BLaER1 treated with 17β-estradiol and CSF1 and Interleukin-3, amounts not matched to agents 10 nM and 100 nM (cell line): ENCODE results near the gene STX17.

Experiments
- H3K27ac ChIP-seq, 11 experiments: shearing (Covaris generic); formaldehyde crosslinking; 2 replicates each; pipeline ENCODE4 v1.8.1; 2022
- H3K27me3 ChIP-seq, 11 experiments: shearing (Covaris generic); formaldehyde crosslinking; 2 replicates each; pipeline ENCODE4 v1.8.1; 2022
- H3K36me3 ChIP-seq, 11 experiments: shearing (Covaris generic); formaldehyde crosslinking; 2 replicates each; pipeline ENCODE4 v1.8.1; 2022
- H3K4me1 ChIP-seq, 10 experiments: shearing (Covaris generic); formaldehyde crosslinking; 2 replicates each; pipeline ENCODE4 v1.8.1; 2022
- H3K4me2 ChIP-seq, 11 experiments: shearing (Covaris generic); formaldehyde crosslinking; 2 replicates each; pipeline ENCODE4 v1.8.1; 2022
- H3K4me3 ChIP-seq, 10 experiments: shearing (Covaris generic); formaldehyde crosslinking; 2 replicates each; pipeline ENCODE4 v1.8.1; 2022
- H3K9ac ChIP-seq, 11 experiments: shearing (Covaris generic); formaldehyde crosslinking; 2 replicates each; pipeline ENCODE4 v1.8.1; 2022
- H3K9me3 ChIP-seq, 11 experiments: shearing (Covaris generic); formaldehyde crosslinking; replicated peaks in 1 of 11; 2 replicates each; pipeline ENCODE4 v1.8.1; 2022
- H4K20me1 ChIP-seq, 11 experiments: shearing (Covaris generic); formaldehyde crosslinking; 2 replicates each; pipeline ENCODE4 v1.8.1; 2022
- Cebpa-rat ChIP-seq, 11 experiments: shearing (Covaris generic); IDR thresholded peaks; 2 replicates each; pipeline ENCODE4 v1.8.1; 2022

The STX17 gene

GRCh38 chr9:100011062-100011681 lies 104.7 kb downstream of the STX17 start:
- H3K9ac ChIP-seq: no peak overlapping the region
- no peaks in the 10 kb centered on the region for H3K4me1 ChIP-seq
- peaks cover 0 to 63% (median 0%) of the 10 kb centered on the region in 11 experiments; a peak in 5 of 22 replicates for H4K20me1 ChIP-seq
- TF ChIP-seq Cebpa-rat (IDR thresholded peaks at IDR 0.05): no peak
- H3K27ac ChIP-seq: no peak overlapping the region
- peaks cover 55 to 92% (median 69%) of the 10 kb centered on the region in 11 experiments for H3K36me3 ChIP-seq
- no peak overlapping the region for H3K4me3 ChIP-seq
- no peaks in the 10 kb centered on the region for H3K27me3 ChIP-seq
- H3K4me2 ChIP-seq: no peak overlapping the region
- peaks cover 0 to 8% (median 6%) of the 10 kb centered on the region in 11 experiments; a peak in 7 of 22 replicates for H3K9me3 ChIP-seq

DNA sequence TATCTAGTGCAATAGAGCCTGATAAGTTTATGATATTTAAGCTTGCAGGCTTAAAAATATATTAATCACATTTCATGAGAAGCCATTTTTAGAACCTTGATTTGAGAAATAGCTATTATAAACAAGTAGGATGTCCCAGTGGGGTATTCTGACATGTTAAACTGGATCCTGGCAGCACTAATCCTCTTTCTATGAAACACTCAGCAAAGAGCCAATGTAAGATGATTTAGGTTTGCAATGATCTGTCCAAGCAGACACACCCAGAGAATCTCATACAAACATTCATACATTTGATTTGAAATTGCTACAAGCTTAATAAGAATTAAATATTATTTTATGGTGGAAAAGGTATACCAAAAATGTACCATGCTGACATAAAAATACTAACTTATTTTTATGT lies 105.8 kb downstream of the STX17 start:
- H3K36me3 ChIP-seq: peaks cover 50 to 92% (median 68%) of the 10 kb centered on the region in 11 experiments
- no peak overlapping the region for H3K4me2 ChIP-seq
- no peak overlapping the region for H3K9ac ChIP-seq
- H3K4me3 ChIP-seq: no peak overlapping the region
- peaks cover 0 to 8% (median 6%) of the 10 kb centered on the region in 11 experiments; a peak in 7 of 22 replicates for H3K9me3 ChIP-seq
- no peak overlapping the region for H3K27ac ChIP-seq
- peaks cover 0 to 73% (median 0%) of the 10 kb centered on the region in 11 experiments; a peak in 6 of 22 replicates for H4K20me1 ChIP-seq
- no peaks in the 10 kb centered on the region for H3K4me1 ChIP-seq
- H3K27me3 ChIP-seq: no peaks in the 10 kb centered on the region
- TF ChIP-seq Cebpa-rat (IDR thresholded peaks at IDR 0.05): no peak

GRCh38 chr9:100013573-100013972 lies 107.1 kb downstream of the STX17 start:
- Histone ChIP-seq H4K20me1 (peaks cover 0 to 76% (median 0%) of the 10 kb centered on the region in 11 experiments; a peak in 6 of 22 replicates), H3K27ac (no peak overlapping the region; a peak in 1 of 22 replicates), H3K9ac (no peak overlapping the region), H3K9me3 (peaks cover 0 to 8% (median 6%) of the 10 kb centered on the region in 11 experiments; a peak in 7 of 22 replicates), H3K36me3 (peaks cover 57 to 95% (median 74%) of the 10 kb centered on the region in 11 experiments), H3K4me2 (no peak overlapping the region), H3K27me3 (no peaks in the 10 kb centered on the region), H3K4me1 (no peaks in the 10 kb centered on the region), H3K4me3 (no peak overlapping the region)
- TF ChIP-seq Cebpa-rat (IDR thresholded peaks at IDR 0.05): no peak

DNA sequence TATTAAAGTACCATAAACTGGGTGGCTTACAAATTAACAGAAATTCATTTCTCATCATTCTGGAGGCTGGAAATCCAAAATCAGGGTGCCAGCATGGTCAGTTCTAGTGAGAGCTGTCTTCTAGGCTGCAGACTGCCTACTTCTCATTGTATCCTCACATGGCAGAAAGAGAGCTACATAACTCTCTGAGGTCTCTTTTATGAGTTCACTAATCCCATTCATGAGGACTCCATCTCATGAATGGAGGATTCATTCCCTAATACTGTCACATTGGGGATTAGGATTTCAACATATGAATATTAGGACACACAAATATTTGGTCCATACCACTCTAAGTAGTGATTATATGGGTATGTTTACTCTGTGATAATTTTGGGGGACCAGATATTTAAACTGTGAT lies 108.4 kb downstream of the STX17 start:
- Histone ChIP-seq H3K4me2 (no peak overlapping the region), H3K27me3 (no peaks in the 10 kb centered on the region), H3K36me3 (peaks cover 60 to 95% (median 81%) of the 10 kb centered on the region in 11 experiments), H4K20me1 (peaks cover 0 to 75% (median 0%) of the 10 kb centered on the region in 11 experiments; a peak in 6 of 22 replicates), H3K9ac (no peak overlapping the region), H3K4me1 (no peaks in the 10 kb centered on the region), H3K9me3 (peaks cover 0 to 8% (median 6%) of the 10 kb centered on the region in 11 experiments; a peak in 7 of 22 replicates), H3K27ac (no peak overlapping the region), H3K4me3 (no peak overlapping the region)
- TF ChIP-seq Cebpa-rat (IDR thresholded peaks at IDR 0.05): no peak

DNA sequence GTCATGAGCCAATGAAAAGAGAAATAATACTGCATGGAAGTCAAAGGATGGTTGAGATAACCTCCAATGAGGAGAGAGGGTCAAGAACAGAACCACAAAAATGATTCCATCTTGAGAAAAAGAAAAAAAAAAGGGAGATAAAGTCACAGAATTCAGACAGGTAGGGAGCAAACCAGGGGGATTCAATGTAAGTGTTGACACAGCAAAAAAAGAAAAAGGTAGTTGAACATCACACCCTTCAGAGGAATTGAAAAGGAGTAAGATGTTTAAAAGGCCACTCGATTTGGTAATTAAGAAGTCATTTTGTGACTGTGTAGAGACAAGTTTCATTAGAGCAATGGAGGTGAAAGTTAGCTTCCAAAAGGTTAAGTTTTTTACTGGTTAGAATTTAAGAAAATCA lies 113.1 kb downstream of the STX17 start:
- Histone ChIP-seq H3K36me3 (peaks cover 67 to 99% (median 82%) of the 10 kb centered on the region in 11 experiments), H4K20me1 (peaks cover 0 to 80% (median under 1%) of the 10 kb centered on the region in 11 experiments; a peak in 8 of 22 replicates)

More for the DNA sequence above, 113.1 kb downstream of the STX17 start:
- H3K4me3 ChIP-seq: no peak overlapping the region
- no peak for TF ChIP-seq Cebpa-rat (IDR thresholded peaks at IDR 0.05)
- peaks cover 0 to 1% (median 0%) of the 10 kb centered on the region in 11 experiments; a peak in 2 of 22 replicates for H3K9me3 ChIP-seq
- no peaks in the 10 kb centered on the region for H3K27me3 ChIP-seq
- no peak overlapping the region for H3K27ac ChIP-seq
- H3K4me2 ChIP-seq: no peak overlapping the region
- no peaks in the 10 kb centered on the region for H3K4me1 ChIP-seq
- H3K9ac ChIP-seq: no peak overlapping the region
